Right kidney (tissue), 1 donor: ENCODE data around the gene NRXN2.
"Not testable (repeated sequence)": the region's sequence is repeated elsewhere in the genome, so short reads cannot be mapped to it uniquely, and the experiment has no call there.

Source experiments
- DNase-seq: peaks from one replicate; pipeline ENCODE4 v3.0.0-alpha.2; 2016

Gene NRXN2

DNA sequence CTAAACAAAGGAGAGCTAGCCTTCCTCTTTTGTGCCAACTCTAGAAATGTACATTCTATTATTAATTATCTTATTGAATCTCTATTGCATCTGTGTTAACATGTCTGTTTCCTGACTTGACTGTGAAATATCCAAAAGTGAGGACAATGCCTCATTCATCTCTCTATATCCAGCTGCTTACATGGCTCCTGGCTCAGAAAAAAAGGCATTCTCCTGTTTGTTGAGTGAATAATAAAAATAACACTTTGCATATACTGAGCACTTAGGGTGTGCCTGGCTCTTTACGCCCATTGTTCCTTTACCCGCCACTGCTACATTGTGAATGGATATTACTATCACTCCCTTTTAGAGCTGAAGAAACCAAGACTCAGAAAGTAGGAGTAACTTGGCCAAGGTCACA is 19.9 kb downstream of the NRXN2 start:
- DNase-seq, result no peak

DNA sequence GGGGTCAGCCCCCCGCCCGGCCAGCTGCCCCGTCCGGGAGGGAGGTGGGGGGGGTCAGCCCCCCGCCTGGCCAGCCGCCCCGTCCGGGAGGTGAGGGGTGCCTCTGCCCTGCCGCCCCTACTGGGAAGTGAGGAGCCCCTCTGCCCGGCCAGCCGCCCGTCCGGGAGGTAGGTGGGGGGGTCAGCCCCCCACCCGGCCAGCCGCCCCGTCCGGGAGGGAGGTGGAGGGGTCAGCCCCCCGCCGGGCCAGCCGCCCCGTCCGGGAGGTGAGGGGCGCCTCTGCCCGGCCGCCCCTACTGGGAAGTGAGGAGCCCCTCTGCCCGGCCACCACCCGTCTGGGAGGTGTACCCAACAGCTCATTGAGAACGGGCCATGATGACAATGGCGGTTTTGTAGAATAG is 21.0 kb downstream of the NRXN2 start:
- not testable (repeated sequence) for DNase-seq

DNA sequence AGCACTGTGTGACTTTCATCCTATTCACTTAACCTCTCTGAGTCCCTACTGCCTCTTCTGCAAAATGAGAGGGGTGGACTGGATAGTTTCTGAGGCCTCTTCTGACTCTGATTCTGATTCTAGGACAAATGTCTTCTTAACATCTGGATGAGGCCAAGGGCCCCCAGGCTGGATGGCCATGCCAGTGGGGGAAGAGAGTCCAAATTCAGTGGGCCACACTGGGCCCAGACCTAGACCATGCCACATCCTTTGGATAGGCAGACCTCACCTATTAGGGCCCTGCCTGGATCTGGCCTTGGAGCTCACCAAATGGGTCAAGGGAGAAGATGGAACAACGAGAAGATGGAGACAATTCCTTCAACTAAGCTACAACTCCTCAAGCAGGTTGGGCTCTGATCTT is 24.6 kb downstream of the NRXN2 start:
- no peak for DNase-seq

DNA sequence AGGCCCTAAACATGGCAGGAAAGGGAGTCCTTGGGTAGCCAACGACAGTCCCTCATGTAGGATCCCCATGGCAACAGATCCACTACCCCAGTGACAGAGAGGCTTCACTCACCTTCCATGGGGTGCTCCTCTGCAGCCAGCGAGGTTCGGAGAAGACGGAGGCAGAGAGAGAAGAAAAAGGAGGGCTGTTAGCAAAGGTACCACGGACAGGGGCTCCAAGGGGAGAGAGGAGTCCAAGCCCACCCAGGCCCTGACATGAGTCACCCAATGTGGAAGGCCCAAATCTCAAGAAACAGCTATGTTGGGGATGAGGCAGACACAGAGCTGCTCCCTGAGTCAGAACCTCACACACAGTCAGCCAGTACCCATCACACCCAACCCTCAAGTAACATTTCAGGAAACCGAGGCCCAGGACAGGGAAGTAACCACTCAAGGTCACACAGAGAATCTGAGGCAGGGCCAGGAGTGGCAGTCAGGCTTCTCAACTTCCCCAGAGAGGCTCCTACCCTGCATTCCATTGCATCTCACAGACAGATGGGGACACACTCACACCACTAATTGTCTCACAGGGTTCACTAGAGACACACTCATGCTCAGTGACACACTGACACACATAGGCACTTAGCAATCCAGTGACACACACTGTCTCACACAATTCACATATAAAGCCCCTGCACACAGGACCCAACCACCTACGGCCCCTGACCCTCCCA is 25.2 kb downstream of the NRXN2 start:
- DNase-seq, result no peak

DNA sequence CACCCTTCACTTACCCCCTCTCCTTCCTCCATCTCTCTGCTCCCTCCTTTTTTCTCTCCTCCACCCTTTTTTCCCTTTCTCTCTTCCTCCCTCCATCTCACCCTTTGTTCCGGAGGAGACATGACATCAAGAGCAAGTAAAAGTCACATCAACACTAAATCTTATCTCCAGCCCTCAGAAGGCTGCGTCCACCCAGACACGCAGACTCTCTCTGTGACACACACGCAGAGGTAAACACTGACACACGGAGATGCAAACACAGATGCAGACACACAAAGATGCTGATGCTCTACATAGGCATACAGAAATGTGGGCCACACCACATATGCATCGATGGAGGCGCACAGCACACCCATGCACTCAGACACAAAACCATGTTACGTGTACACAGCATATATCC is 27.0 kb downstream of the NRXN2 start:
- DNase-seq, result no peak

DNA sequence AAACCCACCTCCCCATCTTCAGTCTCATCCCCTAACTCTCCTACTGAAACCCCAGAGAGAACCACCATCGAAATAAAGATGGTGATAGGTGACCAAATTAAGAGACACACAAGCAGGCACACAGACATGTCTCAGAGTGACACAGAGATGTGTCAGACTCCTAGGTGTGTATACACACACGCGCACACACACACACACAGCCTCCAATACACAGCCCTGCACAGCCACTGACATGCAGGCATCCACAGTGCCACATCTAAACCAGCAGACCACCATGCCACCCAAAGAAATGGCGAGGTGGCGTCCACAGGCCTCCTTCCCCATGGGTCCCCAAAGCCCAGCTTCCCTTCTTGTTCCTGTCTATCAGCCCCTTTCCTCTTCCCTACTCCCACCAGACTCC is 27.4 kb downstream of the NRXN2 start:
- no peak for DNase-seq

DNA sequence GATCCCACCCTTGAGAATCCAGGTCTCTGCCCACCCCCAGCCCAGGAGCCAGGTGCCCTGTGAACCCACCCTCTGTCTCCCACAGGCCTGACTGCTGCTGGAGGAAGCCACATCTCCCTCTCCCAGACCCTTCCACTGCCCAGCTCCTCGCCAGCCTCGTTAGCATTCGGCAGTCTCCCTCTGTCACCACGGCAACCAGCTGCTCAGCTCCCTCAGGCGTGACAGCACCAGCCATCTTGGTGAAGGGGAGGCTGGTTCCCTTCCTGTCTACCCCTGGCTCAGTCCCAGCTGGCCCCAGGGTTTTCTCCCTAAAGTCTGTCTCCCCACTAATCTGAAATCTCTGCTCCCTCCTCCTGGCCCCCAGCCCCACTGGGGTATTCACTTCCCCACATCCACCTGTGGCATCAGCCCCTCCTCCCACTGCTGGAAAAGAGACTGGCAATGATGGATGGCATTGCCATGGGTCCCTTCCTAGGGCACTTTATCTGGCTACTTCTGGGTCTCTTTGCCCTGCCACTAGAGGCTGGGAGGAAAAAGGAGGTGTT is 28.1 kb downstream of the NRXN2 start:
- peak; percentile 55 for DNase-seq

DNA sequence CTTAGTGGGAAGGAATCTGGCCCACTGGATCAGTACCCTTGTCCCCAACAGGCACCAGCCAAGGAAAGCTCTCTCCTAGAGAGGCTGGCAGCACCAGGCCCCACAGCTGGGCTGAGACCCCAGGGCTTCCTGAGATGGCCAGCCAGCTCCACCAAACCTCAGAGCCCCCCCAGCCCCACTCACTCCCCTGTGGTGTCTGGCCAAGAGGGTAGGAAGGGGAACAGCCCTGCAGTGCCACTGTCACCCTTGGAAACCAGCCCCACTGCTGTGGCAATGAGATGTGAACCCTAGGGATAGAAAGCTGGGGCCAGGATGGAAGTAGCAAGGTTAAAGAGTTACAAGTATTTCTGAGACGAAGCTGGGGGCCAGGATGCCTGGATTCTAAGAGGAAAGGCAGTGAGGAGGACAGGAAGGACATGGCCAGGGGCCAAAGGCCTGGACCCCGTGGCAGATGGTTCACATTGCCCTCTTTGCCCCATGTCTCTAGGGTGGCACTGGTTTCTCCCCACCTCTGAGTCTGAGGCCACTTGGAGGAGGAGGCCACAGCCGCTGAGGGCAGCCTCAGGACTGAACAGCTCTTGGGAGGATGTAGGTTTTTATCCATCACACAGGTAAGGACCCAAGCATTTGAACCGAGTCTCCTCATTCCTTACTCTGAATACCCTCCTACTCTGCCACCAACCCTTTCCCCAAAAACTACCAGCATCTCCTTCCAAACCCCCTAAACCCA is 28.8 kb downstream of the NRXN2 start:
- no peak for DNase-seq

DNA sequence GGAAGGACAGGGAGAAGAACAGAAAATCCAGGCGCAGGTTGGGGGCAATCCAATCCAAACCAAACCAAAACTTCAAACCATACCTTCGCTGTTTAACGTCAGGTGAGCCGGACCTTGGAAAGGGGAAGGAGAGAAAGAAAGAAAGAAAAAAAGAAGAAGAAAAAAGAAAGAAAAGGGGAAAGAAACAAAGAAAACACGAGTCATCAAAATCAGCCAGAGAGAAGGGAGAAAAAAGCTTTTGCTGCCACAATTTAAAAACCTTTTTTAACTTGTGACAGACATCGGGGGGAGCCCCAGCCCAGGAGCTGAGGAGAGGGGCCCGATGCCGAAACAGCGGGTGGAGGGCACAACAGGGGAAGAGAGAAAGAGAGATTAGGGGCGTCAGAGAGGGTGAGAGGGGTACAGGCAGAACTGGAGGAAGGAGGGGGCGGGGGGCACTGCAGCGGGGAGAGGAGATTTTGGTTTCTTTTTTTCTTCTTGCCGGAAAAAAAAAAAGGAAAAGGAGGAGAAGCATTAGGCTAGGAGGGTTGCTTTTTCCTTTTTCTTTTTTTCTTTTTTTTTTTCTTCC is 30.1 kb downstream of the NRXN2 start:
- no peak for DNase-seq

DNA sequence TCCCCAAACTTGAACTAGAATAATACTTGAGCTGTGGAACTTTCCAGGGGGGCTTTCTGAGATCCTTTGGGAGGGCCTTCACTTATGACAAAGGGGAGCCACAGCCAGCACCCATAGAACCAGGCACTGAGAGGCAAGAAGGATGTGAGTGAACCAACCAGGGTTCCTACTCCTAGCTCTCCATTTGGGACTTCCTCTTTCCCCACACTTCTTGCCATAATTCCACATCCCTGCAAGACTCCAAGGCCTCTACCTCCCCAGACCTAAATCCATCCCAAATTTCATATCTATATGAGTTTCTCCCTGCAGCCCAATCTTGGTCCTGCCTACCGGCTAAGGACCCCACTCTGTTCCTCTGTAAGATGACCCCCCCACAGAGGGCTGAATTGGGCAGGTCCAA is 31.5 kb downstream of the NRXN2 start:
- no peak for DNase-seq

DNA sequence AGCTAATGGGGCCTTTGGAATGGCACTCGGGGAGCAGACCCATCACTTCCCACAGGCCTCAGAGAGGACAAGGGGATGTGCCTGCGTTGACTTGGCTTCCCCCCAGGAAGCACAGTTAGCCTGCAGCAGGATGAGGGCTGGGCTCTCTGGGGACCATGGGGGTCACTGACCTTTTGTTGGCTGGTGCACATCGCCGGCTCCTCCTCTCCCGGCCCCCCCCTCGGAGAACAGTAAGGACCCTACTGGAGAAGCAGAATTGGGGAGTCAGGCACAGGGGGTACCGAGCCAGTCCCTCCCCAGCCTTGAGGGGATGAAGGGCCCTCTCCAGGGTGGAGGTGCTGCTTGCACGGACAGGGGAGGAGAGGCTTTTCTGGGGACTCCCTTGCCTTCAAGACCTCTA is 32.8 kb downstream of the NRXN2 start:
- DNase-seq, result no peak

DNA sequence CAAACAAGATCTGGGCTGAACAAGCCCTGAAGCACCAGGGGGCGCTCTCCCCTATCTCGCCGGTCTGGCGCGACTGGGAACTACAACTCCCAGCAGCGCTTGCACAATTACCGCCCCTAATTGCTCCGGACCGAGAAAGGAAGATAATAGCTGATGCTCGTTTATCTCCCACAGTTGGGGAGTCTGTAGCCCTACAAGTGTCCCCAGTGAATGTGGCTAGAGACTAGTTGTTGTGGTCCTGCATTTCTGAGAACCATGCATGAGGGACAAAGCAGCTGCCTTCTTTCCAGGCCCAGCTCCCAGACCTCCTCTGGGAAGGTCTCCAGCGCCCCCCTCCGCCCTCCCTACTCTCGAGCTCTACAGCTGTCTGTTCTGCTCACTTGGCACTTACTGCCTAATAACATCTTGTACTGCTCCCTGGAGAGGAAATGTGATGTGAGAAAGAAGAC is 34.4 kb downstream of the NRXN2 start:
- DNase-seq, result peak; percentile 92

DNA sequence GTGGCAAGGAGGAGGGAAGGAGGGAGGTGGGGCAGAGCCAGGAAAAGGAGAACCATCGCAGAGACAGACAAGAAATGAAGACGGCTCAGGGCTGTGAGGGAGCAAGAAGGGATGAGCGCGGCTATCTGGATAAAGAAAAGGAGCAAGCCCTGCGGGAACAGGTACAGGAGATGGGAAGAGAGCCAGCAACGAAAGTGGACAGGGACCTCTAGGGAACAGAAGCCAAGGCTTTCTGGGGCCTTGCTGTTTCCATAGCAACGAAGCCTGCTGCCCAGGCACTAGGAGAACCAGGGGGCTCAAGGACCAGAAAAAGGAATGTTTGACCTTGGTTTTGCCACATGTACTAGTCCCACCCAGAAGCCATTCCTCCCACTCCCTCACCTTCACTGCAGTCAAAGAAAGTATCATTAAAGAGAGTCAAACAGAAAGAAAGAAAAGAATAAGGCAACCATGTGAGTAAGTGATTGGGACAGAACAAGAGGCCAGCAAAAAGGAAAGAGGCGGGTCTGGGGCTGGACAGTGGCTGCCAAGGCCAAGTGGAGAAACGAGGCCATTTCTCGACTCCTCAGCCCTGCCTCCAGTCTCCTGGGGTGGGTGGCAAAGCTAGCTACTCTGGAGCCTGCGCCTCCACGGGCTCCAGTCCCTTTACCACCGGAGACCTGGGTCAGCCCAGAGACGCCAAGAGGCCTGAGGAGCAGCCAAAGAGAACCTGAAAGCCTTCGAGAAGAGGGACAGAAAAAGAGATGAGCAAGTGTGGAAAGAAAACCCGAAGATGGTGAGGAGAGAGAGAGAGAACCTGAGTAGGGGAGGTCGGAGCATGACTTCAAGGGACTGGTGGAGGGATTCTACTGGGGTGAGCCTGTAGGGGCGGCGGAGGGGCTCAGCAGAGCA is 35.1 kb downstream of the NRXN2 start:
- DNase-seq, result no peak

DNA sequence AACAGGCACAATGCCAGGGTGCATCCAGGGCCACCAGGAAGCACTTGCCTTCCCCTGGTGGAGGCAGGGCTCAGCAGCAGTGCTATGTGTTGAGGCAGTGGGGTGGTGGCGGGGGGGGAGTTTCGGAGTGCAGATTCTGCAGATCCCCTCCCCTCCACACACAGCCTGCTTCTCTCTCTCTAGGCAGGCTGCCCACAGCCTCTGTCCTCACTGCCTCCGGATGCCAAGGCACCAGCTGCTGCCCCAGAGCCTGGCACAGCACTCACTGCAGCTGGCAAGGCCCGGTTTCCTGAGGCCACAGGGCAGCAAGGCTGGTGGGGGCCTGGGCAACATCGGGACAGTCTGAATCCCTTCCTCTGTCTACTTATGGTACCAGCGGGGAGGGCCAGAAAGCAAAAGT is 35.8 kb downstream of the NRXN2 start:
- DNase-seq, result no peak

DNA sequence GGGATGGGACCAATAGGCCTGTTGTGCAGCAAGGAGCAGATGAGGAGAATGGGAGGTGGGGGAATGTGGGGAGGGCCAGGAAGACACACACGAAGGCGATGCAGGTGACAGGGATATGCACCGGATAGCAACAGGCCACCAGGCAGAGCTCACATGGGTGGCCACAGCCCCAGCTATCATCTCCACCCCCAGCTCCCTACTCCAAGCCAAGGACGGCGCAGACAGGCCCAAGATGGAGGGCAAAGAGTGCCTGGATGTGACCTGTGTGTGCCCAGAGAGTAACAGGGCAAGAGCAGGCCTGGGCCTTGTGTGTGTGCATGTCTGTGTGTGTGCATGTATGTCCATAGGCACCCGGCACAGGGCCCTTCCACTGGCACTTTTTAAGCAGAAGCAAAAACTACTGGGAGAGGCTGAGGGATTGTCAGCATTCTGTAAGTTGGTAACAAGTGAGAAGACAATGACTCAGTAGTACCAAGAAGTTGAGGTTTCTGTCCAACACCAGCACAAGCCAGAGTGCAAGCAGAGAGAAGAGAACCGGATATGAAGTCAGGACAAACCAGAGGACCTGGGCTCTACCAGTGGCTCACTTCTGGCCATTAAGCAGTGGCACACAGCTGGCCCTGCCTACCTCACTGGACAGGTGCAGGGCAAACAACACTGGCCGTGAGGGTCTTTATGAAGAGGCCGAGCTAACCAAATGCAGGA is 36.4 kb downstream of the NRXN2 start:
- no peak for DNase-seq

DNA sequence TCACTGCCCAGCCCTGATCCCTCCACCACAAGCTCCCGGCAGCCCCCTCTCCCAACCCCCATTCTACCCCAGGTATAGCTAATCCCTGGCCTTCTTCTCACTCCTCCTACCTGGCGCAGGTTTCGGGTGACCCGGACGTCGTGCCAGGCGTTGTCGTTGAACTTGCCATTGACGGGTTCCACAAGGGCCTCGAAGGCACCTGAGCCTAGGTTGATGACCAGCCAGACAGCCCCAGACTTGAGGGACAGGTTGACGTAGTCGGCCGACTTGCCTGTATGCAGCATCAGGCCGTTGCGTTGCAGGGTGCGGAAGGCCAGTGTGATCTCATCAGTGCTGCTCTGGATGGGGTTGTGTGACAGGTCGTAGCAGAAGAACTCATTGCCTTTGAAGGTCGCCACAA is 37.5 kb downstream of the NRXN2 start:
- DNase-seq, result no peak

DNA sequence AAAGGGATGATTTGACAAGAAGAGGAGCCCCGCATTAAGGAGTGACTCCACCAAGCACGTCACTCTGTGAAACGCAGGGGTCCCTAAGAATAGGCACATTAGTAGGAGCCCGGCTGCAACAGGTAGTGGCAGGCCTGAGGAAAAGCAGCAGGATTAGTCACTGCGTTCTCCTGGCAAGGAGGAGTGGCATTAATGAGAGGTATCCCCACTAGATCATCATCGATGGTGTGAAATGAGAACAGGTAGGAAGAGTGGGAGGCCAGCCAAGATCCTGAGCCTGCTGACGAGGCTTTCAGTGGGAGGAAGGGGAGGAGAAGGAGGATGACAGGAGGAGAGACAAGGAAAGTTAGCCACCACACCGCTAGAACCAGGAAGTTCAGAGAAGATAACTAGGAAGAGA is 38.6 kb downstream of the NRXN2 start:
- DNase-seq, result no peak

DNA sequence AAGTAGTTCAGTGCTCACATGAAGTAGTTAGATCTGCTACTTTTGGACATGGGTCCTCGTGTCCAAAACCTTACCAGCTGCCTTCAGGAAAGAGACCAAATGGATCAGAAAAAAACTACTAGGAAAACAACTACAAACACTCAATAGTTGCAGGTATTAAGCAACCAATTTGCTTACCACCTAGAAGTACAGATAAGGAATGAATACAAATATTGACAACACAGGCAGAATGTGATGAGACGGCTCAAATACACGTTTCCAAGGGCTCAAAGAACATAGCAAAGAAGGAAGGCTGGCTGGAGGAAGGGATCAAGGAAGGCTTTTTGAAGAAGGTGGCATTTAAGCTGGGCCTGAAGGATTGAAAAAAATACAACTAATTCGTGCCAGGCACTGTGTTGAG is 41.8 kb downstream of the NRXN2 start:
- no peak for DNase-seq

DNA sequence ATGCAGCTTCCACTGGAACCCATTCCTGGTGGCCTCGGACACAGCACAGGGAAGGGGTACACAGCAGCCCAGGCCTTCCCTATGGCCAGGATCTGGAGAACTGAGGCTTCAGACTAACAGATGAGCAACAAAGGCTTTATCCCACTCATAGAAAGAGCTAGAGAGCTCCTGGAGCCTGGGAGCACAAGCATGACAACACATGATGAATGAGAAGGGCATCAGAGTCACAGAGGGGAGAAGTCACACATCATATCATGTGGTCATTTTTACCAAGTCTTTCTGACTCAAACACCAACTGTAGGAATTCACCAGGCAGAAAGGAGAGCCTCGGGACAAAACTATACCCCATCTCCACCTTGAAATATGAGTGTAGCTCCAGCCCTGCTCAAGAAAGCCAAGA is 43.2 kb downstream of the NRXN2 start:
- no peak for DNase-seq

DNA sequence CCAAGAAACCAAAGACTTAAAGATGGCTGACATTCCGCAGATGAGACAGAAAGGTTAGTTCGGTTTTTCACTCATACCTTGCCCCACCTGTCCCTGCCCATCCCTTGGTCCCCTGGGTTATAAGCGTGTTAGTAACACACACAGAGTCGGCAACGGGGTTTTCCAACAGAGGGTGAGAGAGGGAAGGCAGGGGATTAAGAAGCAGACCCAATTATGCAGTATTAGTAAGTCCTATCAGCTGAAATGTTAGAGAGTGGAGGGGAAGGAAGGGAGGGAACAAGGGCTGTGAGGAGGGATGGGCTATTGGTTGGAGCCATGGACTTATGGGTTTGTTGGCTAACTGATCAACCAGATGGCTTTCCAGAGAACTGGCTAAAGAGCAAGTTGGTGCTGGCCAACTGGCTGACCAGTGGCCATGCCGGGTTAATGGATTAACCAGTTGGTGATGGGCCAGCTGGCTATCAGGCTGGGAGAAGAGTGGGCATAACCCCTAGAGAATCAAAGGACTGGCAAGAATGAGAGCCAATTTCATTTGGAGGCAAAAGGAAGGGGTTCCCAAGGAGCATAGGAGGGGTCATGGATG is 45.5 kb downstream of the NRXN2 start:
- DNase-seq, result no peak

DNA sequence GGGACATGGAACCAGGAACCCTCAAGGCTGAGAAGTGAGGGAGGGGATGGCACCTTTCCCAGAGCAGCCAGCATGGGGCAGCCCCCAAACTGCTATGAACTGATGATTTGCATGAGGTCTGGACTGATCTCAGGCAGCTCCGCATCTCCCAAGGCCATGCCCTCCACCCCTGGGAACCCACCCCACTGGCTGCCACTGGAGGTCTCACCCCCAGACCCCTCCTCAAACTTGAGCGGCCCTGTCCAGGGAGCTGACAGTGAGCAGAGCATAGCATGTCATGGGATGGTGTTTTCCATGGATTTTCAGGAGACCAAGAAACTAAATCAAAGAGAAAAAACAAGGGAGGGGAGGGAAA is 46.8 kb downstream of the NRXN2 start:
- DNase-seq, result no peak
